Measurements from ENCODE around the gene NCOA3.

DNA sequence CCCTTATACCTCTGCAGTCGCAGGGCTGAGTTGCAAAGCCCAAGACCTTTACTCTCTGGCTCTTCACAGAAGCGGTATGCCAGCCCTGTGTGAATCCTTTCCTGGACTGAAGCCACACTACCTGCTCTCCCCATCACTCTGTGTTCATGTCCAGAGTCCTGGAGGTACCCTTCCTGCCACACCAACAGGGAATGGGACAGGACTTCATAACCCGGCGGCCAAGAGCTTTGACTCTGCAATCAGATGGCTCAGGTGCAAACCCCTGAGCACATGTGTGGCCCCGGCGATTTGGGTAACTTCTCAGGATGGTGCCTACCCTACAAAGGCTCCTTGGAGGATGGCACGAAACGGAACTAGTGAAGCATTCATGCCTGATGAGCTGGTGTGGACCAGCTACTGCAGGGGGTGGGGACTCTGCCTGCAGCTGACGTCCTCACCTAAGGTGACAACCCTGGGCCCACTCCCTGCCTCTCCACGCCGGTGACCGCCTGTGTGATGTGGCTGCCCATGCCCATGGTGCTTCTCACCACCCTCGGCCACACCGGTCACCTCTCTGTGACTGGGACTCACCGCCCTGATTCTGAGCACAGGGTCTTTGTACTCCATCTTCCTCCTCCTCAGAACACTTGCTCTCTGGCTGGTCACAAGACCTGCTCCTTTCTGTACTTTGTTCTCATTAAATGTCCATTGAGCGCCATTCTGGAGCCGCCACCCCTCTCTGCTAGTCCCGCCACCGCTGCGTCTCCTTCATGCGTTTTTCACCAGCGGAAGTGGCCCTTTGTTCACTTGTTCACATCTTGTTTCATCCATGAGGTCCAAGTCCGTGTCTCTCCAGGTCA, 166.8 kb downstream of the NCOA3 start:
- TF ChIP-seq, protein P1, sequence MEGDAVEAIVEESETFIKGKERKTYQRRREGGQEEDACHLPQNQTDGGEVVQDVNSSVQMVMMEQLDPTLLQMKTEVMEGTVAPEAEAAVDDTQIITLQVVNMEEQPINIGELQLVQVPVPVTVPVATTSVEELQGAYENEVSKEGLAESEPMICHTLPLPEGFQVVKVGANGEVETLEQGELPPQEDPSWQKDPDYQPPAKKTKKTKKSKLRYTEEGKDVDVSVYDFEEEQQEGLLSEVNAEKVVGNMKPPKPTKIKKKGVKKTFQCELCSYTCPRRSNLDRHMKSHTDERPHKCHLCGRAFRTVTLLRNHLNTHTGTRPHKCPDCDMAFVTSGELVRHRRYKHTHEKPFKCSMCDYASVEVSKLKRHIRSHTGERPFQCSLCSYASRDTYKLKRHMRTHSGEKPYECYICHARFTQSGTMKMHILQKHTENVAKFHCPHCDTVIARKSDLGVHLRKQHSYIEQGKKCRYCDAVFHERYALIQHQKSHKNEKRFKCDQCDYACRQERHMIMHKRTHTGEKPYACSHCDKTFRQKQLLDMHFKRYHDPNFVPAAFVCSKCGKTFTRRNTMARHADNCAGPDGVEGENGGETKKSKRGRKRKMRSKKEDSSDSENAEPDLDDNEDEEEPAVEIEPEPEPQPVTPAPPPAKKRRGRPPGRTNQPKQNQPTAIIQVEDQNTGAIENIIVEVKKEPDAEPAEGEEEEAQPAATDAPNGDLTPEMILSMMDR (conservative IDR thresholded peaks at IDR 0.05 in 1 of 2, IDR thresholded peaks at IDR 0.05 in 1 of 2; ENCODE audit: low read depth in 1 of 2, low read length in 2 of 2): no peak
- TF ChIP-seq EZH2 (IDR thresholded peaks at IDR 0.05; ENCODE audit: low read length, missing control alignments): no peak
